Left renal cortex interstitium (tissue), 4 donors: ENCODE results near the gene MTG2. TPM values are rescaled to one million over a fixed set of nuclear protein-coding genes. Genes with fewer than 3 reads are reported as not detected.

Source experiments
- DNase-seq, 4 donors: peaks; one replicate each; pipeline ENCODE4 v3.0.0-alpha.2; 2013; ENCODE audit warnings: low read depth in 4 of 4, low spot score in 2 of 4, missing footprints in 1 of 4
- polyA plus RNA-seq, 4 donors: library from polyadenylated mRNA; unstranded; fragments of 120-200 nt; gene quantifications; one replicate each; pipeline ENCODE4 v1.2.1, GENCODE V29; 2013; ENCODE audit not compliant: insufficient read length in 4 of 4

MTG2 gene
- polyA plus RNA-seq, 4 donors, result 30.6 to 45.6 (median 36.7) TPM

- no peak for DNase-seq
These were observed 46.2 kb downstream of the MTG2 start for GRCh38 chr20:62228982-62229545.

GRCh38 chr20:62229667-62230066 is 46.8 kb downstream of the MTG2 start:
- no peak for DNase-seq

GRCh38 chr20:62230276-62230675 is 47.4 kb downstream of the MTG2 start:
- DNase-seq, result no peak

- no peak for DNase-seq
These were observed 47.9 kb downstream of the MTG2 start for GRCh38 chr20:62230696-62231095.

DNA sequence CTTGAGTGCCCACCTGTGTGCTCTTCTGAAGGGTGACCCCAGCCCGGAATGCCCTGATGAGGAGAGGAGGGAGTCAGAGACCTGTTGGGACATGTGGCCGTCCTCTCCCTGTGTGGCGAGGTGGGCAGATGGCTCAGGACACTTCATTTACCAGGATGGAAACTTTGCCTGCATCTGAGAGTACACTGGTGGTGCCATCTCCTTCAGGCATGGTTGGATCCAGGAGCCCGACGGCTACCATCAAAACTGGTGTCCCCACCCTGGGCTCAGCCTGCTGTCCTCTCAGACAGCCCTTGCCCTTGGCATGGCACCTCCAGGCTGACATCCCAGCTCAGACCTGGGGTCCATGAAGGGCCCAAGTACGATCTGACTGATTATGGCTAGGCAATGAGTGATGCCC is 48.5 kb downstream of the MTG2 start:
- DNase-seq, result no peak

- DNase-seq, result no peak
These were observed 49.4 kb downstream of the MTG2 start for GRCh38 chr20:62232194-62232593.

- DNase-seq, result no peak
These were observed 50.2 kb downstream of the MTG2 start for GRCh38 chr20:62232770-62233645.

DNA sequence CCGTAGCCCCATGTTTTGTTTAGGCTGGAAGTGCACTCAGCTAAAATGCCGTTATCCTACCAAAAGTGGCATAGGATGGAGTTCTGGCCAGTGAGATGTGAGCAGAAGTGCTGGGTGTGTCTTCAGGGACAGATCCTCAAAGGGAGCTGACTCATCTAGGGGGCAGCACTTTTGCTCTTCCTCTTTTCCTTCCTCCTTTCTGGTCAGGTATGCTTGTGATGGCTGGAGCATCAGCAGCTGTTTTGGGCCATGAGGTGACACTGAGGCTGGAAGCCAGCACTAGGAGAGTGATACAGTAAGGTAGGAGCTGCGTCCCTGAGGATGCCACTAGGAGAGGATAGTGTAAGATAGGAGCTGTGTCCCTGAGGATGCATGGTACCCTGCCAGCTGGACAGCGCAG is 50.9 kb downstream of the MTG2 start:
- DNase-seq, result no peak

GRCh38 chr20:62234339-62234738 is 51.5 kb downstream of the MTG2 start:
- no peak for DNase-seq

- no peak for DNase-seq
These were observed 52.4 kb downstream of the MTG2 start for GRCh38 chr20:62235001-62235776.

DNA sequence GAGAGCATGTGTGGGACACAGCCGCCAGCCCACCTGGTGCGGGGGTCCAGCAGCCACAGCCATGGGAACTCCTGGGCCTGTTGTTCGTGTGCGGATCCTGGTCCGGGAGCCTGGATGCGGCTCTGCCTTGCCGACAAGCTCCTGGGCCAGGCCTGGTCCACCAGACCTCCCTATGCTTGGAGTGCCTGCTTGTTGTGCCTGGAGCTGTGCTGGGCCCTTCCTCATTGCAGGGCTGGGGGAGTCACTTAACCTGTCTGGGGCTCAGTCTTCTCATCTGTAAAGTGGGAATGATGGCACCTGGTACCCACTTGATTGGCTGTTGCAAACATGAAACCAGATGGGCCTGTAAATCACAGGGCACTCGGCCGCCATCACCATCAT is 52.9 kb downstream of the MTG2 start:
- DNase-seq, result no peak

DNA sequence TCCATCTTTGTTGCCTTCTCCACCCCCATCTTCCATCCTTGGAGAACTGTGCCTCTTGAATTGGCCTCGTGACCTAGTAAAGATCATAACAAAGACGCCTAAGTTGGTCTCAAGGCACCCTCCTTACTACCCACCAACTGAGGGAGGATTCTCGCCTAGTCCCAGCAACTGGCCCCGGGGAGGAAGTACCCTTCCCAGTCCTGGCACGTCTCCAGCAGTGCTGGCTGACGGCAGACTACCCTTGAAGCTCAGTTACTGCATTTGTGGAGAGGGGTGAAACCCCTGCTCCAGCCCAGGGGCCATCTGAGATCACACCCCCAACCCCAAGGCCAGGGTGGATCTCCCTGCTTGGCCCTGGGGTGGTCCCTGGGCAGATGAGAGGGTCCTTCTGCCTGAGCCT is 53.4 kb downstream of the MTG2 start:
- DNase-seq, result no peak

GRCh38 chr20:62236766-62237513 is 54.1 kb downstream of the MTG2 start:
- no peak for DNase-seq

GRCh38 chr20:62237514-62237800 is 54.6 kb downstream of the MTG2 start:
- DNase-seq, result no peak

DNA sequence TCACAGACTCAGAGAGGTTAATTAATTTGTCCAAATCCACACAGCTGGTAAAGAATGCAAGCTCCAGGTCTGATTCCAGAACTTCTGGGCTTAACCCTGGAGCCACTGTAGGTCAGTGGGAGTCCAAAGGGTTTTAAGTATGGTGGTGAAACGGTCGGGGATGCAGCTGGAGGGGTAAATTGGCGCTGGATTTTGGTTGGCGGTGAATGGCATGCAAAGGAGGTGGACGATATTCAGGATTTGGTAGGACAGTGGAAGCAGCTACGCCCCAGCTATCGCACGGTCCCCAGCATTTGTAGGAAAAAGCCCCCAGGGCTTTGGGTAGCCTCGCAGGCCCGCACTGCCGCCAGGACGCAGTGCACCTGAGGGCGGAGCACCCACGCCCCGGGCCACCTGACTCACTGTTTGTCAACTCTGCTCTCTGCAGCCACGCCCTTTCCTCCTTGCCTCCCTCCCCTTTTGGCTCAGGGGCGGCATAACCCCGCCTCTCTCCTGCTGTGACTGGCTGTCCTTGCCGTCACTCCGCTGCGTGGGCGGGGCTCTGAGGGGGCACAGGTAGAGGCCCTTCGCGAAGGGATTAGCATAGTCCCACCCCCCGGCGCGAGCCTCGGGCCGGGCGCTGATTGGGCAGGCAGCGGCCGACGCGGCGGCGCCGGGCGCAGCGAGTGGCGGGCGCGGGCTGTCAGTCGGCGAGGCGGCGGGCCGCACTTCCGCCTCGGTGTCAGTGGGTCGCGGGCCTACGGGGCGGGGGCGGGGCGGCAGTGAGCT is 55.2 kb downstream of the MTG2 start, which contains the start of gene OSBPL2:
OSBPL2 (plus strand) TSS at position 721 of the 768 bp plus-strand sequence. CDS start 17,664 bp downstream, outside the sequence.
- DNase-seq, result peak; percentile 92 to 95 (median 94)

DNA sequence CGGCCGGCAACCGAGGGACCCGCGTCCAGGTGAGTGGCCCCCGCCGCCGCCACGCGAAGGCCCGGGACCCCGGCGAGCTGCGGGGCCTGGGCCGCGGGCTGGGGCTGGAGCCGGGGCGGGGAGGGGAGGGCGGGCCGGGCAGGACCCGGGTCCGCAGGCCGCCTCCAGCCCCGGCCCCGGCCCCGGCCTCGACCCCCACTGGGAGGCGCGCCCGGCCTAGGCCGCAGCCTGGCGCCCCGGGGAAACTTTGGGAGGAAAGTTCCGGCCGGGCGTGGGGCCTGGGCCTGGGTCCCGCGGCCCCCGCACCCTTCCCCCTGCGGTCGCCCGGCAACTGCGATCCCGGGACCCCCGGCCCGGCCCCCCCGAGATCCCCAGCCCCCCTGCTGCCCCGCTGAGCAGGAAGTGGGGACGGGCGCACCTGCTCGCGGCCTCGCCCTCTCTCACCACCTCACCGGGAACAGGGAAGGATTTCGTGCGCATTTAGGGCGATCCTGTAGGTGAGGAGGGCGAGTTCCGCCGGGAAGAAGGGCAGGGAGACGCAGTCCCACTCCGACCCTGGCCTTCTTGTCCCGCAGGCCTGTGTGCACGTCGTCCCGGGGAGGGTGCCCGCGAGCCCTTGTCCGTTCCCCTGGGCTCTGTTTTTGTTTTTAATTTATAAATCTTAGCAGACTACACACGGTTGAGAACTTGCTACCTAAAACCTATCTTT is 55.9 kb downstream of the MTG2 start:
- DNase-seq, result no peak

- DNase-seq, result no peak
These were observed 56.6 kb downstream of the MTG2 start for GRCh38 chr20:62239278-62239879.

DNA sequence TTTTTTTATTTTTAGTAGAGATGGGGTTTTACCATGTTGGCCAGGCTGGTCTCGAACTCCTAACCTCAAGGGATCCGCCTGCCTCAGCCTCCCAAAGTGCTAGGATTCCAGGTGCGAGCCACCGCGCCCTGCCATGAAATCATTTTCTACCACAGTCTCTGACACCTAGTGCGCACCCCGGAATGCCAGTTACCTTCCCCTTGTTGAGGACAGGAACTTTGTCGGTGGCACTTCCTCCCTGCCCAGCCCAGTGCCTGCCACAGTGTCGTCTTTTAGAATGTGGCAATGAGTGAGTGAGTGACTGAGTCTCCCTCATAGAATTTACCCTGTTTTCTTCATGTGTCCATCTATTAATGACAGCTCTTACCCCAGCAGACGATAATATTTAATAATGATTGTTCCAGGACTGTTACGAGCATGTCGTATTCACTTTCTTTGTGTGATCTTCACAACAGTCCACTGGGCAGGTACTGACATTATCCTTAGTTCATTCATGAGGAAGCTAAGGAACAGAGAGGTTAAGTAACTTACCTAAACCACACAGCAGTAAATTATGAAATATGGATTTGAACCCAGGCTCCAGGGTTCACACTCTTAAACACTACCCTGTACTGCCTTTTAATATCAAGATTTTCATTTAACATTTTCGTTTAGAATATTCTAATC is 57.3 kb downstream of the MTG2 start:
- no peak for DNase-seq

DNA sequence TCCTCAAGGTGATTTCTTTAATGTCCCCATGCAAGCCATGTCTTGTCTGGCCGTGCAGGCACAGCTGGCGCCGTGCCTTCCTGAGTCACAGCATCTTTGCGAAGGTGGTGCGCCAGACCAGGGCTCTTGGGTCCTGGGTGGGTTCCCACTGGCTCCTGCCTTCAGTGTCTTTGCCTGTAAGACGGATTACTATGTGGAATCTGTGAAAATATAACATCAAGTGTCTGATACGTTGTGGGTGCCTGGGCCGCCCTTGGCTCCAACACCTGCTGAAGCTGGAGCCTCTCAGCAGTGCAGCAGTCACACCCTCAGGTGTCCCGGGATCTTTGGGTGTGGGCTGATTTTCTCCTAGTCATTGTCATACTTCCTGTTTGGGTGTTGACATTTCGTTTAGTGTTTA is 58.7 kb downstream of the MTG2 start:
- no peak for DNase-seq
